HL-60 (cell line): Measurements from ENCODE around the gene FAM47E.

Source experiments
- CTCF ChIP-seq: IDR thresholded peaks from one replicate; pipeline ENCODE4 v1.5.1; 2011; ENCODE audit warnings: low read length, control low read depth, inconsistent platforms; ENCODE audit not compliant: insufficient read depth
- POLR2AphosphoS5 ChIP-seq: IDR thresholded peaks from 2 replicates; pipeline ENCODE4 v1.6.1; 2012; ENCODE audit warnings: low read depth

DNA sequence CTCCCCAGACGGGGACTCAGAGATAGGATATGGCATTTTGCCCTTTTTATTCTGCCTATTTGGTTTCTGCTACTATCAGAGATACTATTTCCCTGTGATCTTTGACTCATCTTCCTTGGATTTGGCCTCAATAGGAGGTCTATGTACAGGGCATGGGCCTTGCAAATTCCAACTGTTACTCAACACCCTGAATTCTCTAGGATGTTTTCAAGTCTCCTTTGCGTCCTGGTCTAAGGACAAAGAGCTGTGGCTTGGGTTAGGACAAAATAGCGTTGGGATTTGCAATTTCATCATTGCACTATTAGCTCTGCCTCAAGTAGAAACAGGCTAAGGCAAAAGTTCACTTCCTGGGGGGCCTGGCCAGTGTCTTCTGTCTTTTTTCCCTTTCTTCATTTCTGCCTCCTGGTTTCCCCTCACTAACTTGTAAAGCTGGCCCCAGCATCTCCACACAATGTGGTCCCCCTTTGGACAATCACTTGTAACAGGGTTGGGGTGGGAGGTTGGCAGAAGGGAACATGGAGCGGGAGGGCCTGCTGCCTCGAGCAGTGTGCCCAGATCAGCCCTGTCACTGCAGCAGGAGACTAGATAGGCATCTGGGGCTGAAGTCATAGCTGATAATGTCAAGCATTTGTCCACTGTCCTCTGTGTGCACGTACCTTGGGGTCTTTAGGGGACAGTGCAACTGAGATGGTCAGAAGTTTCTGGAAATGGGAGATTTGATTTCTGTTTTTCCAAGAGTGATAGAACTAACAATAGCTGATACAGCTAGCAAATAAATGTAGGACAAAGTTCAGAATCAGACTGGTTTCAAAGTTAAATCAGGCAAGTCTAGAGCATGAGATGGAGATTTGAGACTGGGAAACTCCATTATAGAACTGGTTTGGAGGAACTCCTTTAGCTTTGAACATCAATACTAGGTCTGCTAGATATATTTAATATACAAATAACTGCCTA, 29.2 kb downstream of the FAM47E start:
- TF ChIP-seq CTCF (no peak), POLR2AphosphoS5 (no peak)
